ENCODE data around the gene EPHA5.

Gene EPHA5

DNA sequence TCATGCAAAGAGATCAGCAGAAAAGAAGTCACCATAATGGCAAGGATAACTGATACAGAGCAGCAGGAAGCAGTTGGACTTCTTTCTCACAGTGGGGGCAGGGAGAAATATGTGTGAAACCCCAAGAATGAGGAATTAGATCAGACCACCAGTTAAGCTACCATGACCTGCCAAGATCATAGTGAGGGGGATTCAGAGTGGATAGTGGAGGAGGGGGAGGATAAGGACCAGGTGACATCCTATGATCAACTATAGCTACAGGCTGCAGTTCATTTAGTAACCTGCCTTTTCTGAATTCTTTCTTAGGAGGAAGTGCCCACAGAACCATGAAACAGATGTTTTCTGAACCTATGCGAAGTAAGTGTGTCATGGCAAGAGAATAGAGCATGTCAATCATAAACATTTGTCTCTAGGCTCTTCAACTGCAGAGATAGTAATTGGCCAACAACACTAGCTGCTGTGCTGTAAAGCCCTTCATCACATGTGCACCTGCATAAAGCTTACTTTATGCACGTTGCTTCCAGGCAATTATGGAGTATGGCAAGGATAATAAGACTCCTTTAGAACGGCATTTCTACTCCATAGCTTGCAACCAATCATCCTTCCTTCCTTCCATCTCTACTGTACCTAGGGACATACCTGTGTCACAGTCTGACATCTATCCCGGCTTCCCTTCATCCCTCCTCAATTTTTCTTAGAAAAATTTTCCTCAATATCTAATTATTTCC lies 329.7 kb downstream of the EPHA5 start:
- TF ChIP-seq YY1 (IDR thresholded peaks at IDR 0.05; ENCODE audit: low read depth) (no peak), EGR1 (IDR thresholded peaks at IDR 0.05) (no peak), TCF12 (IDR thresholded peaks at IDR 0.05; ENCODE audit: low read depth) (no peak), TEAD4 (IDR thresholded peaks at IDR 0.05) (no peak), EP300 (IDR thresholded peaks at IDR 0.05; ENCODE audit: borderline replicate concordance) (no peak), NFIC (IDR thresholded peaks at IDR 0.05) (no peak), CEBPB (IDR thresholded peaks at IDR 0.05) (no peak), TAF1 (IDR thresholded peaks at IDR 0.05; ENCODE audit: low read depth) (no peak), USF1 (IDR thresholded peaks at IDR 0.05) (no peak), FOXM1 (IDR thresholded peaks at IDR 0.05; ENCODE audit: borderline replicate concordance, low read depth) (no peak), CREB1 (IDR thresholded peaks at IDR 0.05; ENCODE audit: low read depth) (no peak), ZBTB7A (IDR thresholded peaks at IDR 0.05; ENCODE audit: low read depth) (no peak), RAD21 (IDR thresholded peaks at IDR 0.05; ENCODE audit: low read depth) (no peak)
- TF ChIP-seq, protein P1, sequence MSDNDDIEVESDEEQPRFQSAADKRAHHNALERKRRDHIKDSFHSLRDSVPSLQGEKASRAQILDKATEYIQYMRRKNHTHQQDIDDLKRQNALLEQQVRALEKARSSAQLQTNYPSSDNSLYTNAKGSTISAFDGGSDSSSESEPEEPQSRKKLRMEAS (IDR thresholded peaks at IDR 0.05): no peak
- TF ChIP-seq, protein P2, sequence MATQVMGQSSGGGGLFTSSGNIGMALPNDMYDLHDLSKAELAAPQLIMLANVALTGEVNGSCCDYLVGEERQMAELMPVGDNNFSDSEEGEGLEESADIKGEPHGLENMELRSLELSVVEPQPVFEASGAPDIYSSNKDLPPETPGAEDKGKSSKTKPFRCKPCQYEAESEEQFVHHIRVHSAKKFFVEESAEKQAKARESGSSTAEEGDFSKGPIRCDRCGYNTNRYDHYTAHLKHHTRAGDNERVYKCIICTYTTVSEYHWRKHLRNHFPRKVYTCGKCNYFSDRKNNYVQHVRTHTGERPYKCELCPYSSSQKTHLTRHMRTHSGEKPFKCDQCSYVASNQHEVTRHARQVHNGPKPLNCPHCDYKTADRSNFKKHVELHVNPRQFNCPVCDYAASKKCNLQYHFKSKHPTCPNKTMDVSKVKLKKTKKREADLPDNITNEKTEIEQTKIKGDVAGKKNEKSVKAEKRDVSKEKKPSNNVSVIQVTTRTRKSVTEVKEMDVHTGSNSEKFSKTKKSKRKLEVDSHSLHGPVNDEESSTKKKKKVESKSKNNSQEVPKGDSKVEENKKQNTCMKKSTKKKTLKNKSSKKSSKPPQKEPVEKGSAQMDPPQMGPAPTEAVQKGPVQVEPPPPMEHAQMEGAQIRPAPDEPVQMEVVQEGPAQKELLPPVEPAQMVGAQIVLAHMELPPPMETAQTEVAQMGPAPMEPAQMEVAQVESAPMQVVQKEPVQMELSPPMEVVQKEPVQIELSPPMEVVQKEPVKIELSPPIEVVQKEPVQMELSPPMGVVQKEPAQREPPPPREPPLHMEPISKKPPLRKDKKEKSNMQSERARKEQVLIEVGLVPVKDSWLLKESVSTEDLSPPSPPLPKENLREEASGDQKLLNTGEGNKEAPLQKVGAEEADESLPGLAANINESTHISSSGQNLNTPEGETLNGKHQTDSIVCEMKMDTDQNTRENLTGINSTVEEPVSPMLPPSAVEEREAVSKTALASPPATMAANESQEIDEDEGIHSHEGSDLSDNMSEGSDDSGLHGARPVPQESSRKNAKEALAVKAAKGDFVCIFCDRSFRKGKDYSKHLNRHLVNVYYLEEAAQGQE (IDR thresholded peaks at IDR 0.05; ENCODE audit: low read depth): no peak

DNA sequence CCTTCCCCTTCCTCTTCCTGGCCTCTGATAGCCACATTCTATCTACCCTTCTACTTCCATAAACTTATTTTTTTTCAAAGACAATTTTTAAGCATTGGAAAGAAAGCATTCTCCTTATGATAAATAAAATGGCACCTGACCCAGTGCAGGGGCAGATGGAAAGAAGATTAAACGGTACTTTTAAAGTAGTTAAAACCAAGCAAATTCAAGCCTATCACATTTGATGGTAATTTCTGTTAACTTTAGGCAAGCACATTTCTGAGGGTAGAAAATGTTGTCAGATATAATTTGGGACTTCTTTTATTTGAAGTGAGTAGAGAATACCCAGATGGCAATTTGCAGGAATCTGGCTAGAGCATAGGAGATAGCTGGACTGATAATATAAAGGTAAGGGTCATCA lies 332.9 kb downstream of the EPHA5 start:
- TF ChIP-seq EGR1 (IDR thresholded peaks at IDR 0.05) (no peak), EP300 (IDR thresholded peaks at IDR 0.05; ENCODE audit: borderline replicate concordance) (no peak), NFIC (IDR thresholded peaks at IDR 0.05) (no peak), USF1 (IDR thresholded peaks at IDR 0.05) (no peak), FOXM1 (IDR thresholded peaks at IDR 0.05; ENCODE audit: borderline replicate concordance, low read depth) (no peak)
- TF ChIP-seq, protein P2 (IDR thresholded peaks at IDR 0.05; ENCODE audit: low read depth): no peak

- no peak for TF ChIP-seq RAD21 (IDR thresholded peaks at IDR 0.05; ENCODE audit: low read depth)
- TF ChIP-seq CEBPB (IDR thresholded peaks at IDR 0.05): no peak
- no peak for TF ChIP-seq USF1 (IDR thresholded peaks at IDR 0.05)
- TF ChIP-seq TCF12 (IDR thresholded peaks at IDR 0.05; ENCODE audit: low read depth): no peak
- TF ChIP-seq TEAD4 (IDR thresholded peaks at IDR 0.05): no peak
- no peak for TF ChIP-seq EP300 (IDR thresholded peaks at IDR 0.05; ENCODE audit: borderline replicate concordance)
- no peak for TF ChIP-seq FOXM1 (IDR thresholded peaks at IDR 0.05; ENCODE audit: borderline replicate concordance, low read depth)
- TF ChIP-seq, protein P1 (IDR thresholded peaks at IDR 0.05): no peak
- TF ChIP-seq, protein P2 (IDR thresholded peaks at IDR 0.05; ENCODE audit: low read depth): no peak
- no peak for TF ChIP-seq CREB1 (IDR thresholded peaks at IDR 0.05; ENCODE audit: low read depth)
- no peak for TF ChIP-seq NFIC (IDR thresholded peaks at IDR 0.05)
- no peak for TF ChIP-seq EGR1 (IDR thresholded peaks at IDR 0.05)
Measured at GRCh38 chr4:65336465-65336864, 333.8 kb downstream of the EPHA5 start.

DNA sequence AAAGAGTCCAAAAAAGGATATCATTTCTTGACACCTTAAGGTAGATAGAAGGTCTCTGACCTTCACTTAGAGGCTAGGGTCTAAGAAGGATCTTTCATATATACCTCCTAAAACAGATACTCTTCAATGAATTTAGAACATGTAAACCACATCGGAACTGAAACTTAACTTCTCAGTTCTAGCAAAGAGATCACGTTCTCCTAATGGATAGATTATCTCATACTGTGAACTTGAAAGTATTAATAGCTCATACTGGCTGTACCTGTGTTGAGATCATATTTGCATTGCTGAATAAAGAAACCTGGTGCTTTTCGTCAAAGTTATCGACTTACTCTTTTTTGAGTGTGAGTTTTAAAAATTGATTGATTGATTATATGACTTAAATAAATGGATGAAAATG lies 353.8 kb downstream of the EPHA5 start:
- no peak for TF ChIP-seq USF1 (IDR thresholded peaks at IDR 0.05)

Data from Ishikawa (cell line).